Right lobe of liver (tissue), 6 donors: ENCODE measurements around the gene IL20RB. TPM values are rescaled to one million over a fixed set of nuclear protein-coding genes. Genes with fewer than 3 reads are reported as not detected.
A peak's percentile ranks its signal among the peaks of the same experiment; 100 is the strongest.

Source experiments
- ATAC-seq, 4 donors: fragments of 200-7000 bp; cut with Tn5 transposase; one replicate each; pipeline ENCODE4 v1.9.1; 2020; ENCODE audit warnings: mild to moderate bottlenecking in 4 of 4, moderate library complexity in 4 of 4
- DNase-seq, 3 donors: peaks; one replicate each; pipeline ENCODE4 v3.0.0-alpha.2; 2020
- H3K27ac ChIP-seq, 3 donors: fragments of 200-600 bp; one replicate each; pipeline ENCODE4 v1.8.0; 2022
- H3K27me3 ChIP-seq, 2 donors: fragments of 200-600 bp; one replicate each; pipeline ENCODE4 v1.8.0; 2022
- H3K36me3 ChIP-seq, 4 donors: fragments of 200-600 bp; sonication (generic) in 1 of 4; one replicate each; pipeline versions ENCODE4 v1.5.1 to v1.8.0; 2017 to 2022; ENCODE audit warnings: control low read depth in 1 of 4
- H3K4me1 ChIP-seq, 4 donors: fragments of 200-600 bp; sonication (generic) in 1 of 4; one replicate each; pipeline versions ENCODE4 v1.5.1 to v1.8.0; 2017 to 2022; ENCODE audit warnings: control low read depth in 1 of 4
- H3K4me3 ChIP-seq, 3 donors: fragments of 200-600 bp; one replicate each; pipeline ENCODE4 v1.8.0; 2022
- H3K9me3 ChIP-seq, 4 donors: fragments of 200-600 bp; sonication (generic) in 1 of 4; one replicate each; pipeline versions ENCODE4 v1.5.1 to v1.8.0; 2017 to 2022; ENCODE audit warnings: control low read depth in 1 of 4
- CTCF ChIP-seq, 4 donors: fragments of 200-600 bp in 3 of 4; fragments of 450-650 bp in 1 of 4; IDR thresholded peaks; one replicate each; pipeline versions ENCODE4 v1.5.1 to v1.8.0; 2016 to 2022; ENCODE audit warnings: antibody characterized with exemption in 4 of 4, mild to moderate bottlenecking in 2 of 4
- POLR2A ChIP-seq: fragments of 450-650 bp; IDR thresholded peaks from one replicate; pipeline ENCODE4 v1.6.1; 2017; ENCODE audit warnings: antibody characterized with exemption, mild to moderate bottlenecking
- WGBS: methylation state at CpG from one replicate; pipeline ENCODE4 v1.1.6; 2018; ENCODE audit warnings: low coverage, low lambda C conversion rate; ENCODE audit not compliant: insufficient coverage; ENCODE audit errors: missing lambda C conversion rate; 5-methylcytosine and 5-hydroxymethylcytosine counted together
- intact Hi-C, 2 donors: fragments of 100-400 bp; cut with DNase I; formaldehyde crosslinking; loops; one replicate each; pipeline versions ENCODE4 v1.11.2 to v1.14.1; 2022
- total RNA-seq, 6 experiments: library from RNA; depleted of rRNA in 2 of 6; stranded (reverse); fragments of >200 nt in 2 of 6; fragmentation: NEBNext Ultra II Directional in 3 of 6; extraction: Animal tissue kit (Norgen Biotek cat#: 25700) in 3 of 6; gene quantifications; one replicate each; pipeline versions ENCODE4 v1.1.0 to v1.2.4, GENCODE V29; 2016 to 2023
- donor health status: DM: no; HTN: yes; CAD: no.
- donor health status: DM: no; HTN: no; CAD: no.
- donor health status: DM: no; HTN: no; CAD: no.
- donor health status: DM: no; HTN: yes; CAD: no.
- donor health status: DM: no; HTN: yes; CAD: no.

IL20RB gene
- total RNA-seq, 6 experiments from 2014 or later, result 0.30 to 6.6 (median 0.52) TPM

GRCh38 chr3:136990826-136991225 lies 33.0 kb downstream of the IL20RB start:
- no peak for DNase-seq
- no peaks in the 10 kb centered on the region for H3K9me3 ChIP-seq
- H3K27ac ChIP-seq, result no peak overlapping the region
- H3K4me1 ChIP-seq, result peaks cover 0 to 10% (median 3%) of the 10 kb centered on the region in 4 donors
- TF ChIP-seq CTCF (IDR thresholded peaks at IDR 0.05) (no peak), POLR2A (no peak)
- ATAC-seq, result no peak
- H3K4me3 ChIP-seq, result no peak overlapping the region
- 60% methylated on average over 1 of the region's 4 CpGs for WGBS
- intact Hi-C loops, result no loop called here
- H3K36me3 ChIP-seq, result no peaks in the 10 kb centered on the region
- H3K27me3 ChIP-seq, result no peaks in the 10 kb centered on the region

GRCh38 chr3:136992115-136992514 lies 34.3 kb downstream of the IL20RB start:
- 94% methylated on average over 2 of the region's 2 CpGs for WGBS

GRCh38 chr3:136994772-136995516 lies 37.2 kb downstream of the IL20RB start:
- no peaks in the 10 kb centered on the region for H3K27me3 ChIP-seq
- peak overlapping the region; percentile 63 to 84 (median 75) for H3K27ac ChIP-seq
- ATAC-seq, result peak; percentile 92 to 97 (median 94)
- TF ChIP-seq CTCF (IDR thresholded peaks at IDR 0.05) (no peak), POLR2A (no peak)
- peaks cover 0 to 10% (median 3%) of the 10 kb centered on the region in 4 donors for H3K4me1 ChIP-seq
- H3K4me3 ChIP-seq, result no peak overlapping the region
- no peaks in the 10 kb centered on the region for H3K36me3 ChIP-seq
- intact Hi-C loops, result no loop called here
- peak; percentile 88 to 91 (median 89) for DNase-seq
- H3K9me3 ChIP-seq, result no peaks in the 10 kb centered on the region
- 31% methylated on average over 8 of the region's 8 CpGs for WGBS

More at GRCh38 chr3:136992115-136992514, 34.3 kb downstream of the IL20RB start:
- ATAC-seq (no peak), DNase-seq (no peak)
- Histone ChIP-seq H3K27me3 (no peaks in the 10 kb centered on the region), H3K27ac (no peak overlapping the region), H3K4me3 (no peak overlapping the region), H3K36me3 (no peaks in the 10 kb centered on the region), H3K4me1 (peaks cover 0 to 10% (median 3%) of the 10 kb centered on the region in 4 donors), H3K9me3 (no peaks in the 10 kb centered on the region)
- TF ChIP-seq POLR2A (no peak), CTCF (IDR thresholded peaks at IDR 0.05) (no peak)
- intact Hi-C loops, result no loop called here

- Histone ChIP-seq H3K9me3 (no peaks in the 10 kb centered on the region), H3K27me3 (no peaks in the 10 kb centered on the region), H3K36me3 (no peaks in the 10 kb centered on the region), H3K4me3 (no peak overlapping the region), H3K27ac (peak overlapping the region; percentile 63 to 84 (median 75)), H3K4me1 (peaks cover 0 to 10% (median 3%) of the 10 kb centered on the region in 4 donors)
- no CpG with 5 or more reads among the region's 1 CpG for WGBS
- DNase-seq (no peak), ATAC-seq (peak in 1 of 4 donors; percentile 4)
- no peak for TF ChIP-seq POLR2A
- no peak for TF ChIP-seq CTCF (IDR thresholded peaks at IDR 0.05)
- intact Hi-C loops, result no loop called here
Observed at GRCh38 chr3:136995652-136996051, 37.9 kb downstream of the IL20RB start.
